Measurements from ENCODE around the gene ZC3H7B.
"Not testable (repeated sequence)": the region's sequence is repeated elsewhere in the genome, so short reads cannot be mapped to it uniquely, and the experiment has no call there.

The ZC3H7B gene, protein sequence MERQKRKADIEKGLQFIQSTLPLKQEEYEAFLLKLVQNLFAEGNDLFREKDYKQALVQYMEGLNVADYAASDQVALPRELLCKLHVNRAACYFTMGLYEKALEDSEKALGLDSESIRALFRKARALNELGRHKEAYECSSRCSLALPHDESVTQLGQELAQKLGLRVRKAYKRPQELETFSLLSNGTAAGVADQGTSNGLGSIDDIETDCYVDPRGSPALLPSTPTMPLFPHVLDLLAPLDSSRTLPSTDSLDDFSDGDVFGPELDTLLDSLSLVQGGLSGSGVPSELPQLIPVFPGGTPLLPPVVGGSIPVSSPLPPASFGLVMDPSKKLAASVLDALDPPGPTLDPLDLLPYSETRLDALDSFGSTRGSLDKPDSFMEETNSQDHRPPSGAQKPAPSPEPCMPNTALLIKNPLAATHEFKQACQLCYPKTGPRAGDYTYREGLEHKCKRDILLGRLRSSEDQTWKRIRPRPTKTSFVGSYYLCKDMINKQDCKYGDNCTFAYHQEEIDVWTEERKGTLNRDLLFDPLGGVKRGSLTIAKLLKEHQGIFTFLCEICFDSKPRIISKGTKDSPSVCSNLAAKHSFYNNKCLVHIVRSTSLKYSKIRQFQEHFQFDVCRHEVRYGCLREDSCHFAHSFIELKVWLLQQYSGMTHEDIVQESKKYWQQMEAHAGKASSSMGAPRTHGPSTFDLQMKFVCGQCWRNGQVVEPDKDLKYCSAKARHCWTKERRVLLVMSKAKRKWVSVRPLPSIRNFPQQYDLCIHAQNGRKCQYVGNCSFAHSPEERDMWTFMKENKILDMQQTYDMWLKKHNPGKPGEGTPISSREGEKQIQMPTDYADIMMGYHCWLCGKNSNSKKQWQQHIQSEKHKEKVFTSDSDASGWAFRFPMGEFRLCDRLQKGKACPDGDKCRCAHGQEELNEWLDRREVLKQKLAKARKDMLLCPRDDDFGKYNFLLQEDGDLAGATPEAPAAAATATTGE

DNA sequence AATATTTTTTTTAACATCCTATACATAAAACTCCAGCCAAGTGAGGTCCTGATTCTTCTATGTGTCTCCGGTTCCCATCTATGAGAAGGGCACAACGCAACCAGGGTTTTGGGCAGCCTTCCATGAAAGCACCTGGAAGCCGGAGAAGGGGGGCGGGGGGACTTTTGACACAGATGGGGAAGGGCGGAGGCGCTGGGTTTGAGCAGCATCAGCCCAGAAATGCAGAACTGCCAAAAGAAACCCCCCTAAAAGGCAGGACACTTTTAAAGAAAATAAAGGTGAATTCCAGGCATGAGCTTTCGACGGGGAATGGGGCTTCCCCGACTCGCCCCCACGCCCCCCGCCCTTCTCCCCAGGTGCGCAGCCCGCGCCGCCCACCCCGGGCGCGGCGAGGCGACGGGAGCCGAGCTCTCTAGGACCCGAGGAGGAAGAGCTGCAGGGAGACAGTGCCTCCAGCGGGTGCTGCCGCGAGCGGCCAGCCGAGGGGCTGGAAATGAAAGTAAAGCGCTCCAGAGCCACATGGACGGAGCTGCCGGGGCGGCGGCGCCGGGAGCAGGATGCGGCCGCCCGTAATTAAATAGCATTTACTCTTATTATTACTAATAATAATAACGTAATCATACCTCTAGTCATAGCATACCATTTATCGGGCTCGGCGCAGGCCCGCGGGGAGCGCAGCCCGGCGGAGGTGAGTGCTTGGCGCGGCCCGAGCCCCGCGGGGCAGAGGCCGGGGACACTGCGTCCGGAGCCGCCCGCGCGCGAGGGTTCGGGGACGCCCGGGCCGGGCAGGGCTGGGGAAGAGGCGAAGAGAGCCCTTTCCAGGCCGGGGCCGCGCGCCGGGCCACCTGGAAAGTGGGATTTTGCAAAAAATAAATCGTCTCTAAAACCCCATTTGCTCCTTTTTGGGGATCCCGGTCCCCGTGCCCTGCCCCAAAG, at the start of gene ZC3H7B:
ZC3H7B (plus strand) TSS at position 441 of the 936 bp plus-strand sequence. CDS start 19,136 bp downstream, outside the sequence.
- peak; percentile 70 to 71 for DNase-seq

DNA sequence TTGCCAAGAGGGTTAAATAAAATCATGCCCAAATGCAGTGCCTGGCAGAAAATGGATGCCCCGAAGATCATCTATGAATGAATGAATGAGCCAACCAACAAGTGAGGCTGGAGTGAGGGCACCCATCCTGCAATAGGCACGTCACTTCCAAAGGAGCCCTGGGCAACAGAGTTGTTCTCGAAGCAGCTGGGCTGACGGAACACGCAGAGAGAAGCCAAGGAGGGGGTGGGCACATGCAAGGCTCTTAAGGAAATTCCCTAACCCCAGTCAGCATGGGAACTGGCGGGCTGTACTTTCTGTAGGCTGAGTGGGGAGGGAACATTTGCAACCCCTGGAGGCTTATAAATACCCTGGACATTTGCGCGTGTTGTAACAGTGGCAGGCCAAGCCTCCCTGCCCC, 49.0 kb upstream of the ZC3H7B start:
- DNase-seq, result no peak

DNA sequence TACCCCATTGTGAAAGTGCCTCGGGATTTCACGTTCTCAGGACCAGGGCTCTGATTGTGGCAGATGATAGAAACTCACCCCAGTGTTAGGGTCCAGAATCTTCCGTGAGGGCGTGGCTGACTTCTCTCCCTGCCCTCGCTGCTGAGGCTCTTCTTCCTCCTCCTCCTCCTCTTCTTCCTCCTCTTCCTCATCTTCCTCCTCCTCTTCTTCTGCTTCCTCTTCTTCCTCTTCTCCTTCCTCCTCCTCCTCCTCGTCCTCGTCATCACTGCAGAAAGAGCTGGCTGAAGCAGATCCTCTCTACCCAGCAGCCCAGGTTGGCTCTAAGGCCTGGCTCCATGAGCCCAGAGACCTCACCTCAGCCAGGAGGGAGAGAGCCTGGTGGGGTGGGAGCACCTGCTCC, 47.1 kb upstream of the ZC3H7B start:
- DNase-seq, result no peak

DNA sequence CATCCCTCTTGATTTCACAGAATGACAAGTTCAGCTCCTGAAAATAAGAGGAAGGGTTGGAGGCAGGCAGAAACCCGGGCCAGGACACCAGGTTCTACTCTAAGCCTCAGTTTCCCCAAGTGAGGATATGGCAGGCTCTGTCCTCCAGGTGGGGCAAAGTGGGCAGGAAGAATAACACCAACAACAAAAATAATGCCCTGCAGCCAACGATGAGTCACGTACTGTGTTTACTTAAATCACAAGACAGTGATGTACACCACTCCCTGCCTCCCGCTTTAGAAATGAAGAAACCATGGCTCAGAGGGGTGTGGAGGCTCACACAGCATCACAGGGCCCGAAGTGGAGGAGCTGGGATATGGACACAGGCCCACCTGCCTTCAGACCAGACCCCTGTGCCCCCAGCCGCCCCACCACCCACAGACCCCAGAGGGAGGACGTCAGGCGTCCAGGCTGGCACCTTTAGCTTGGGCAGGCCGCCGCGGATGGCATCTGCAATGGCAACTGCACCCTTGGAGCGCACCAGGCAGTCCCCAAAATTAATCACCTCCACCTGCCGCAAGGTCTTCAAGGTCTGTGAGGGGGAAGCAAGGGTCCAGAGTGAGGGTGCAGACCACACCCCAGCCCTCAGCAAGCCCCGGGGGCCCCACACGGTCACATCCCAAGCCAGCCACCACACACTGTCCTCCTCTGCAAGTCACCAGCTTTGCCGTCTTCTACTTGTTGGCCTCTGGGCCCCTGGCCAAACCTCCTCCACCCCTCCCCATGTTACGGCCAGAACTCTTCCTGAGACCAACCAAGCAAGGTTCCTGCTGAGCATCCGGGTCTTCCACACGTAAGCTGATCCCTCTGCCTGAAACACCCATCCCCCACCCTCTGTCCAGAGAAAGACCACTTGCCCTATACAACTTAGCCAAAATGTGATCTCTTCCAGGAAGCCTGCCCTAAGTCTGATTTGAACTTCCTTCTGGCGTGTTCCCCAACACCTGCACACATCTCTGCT, 44.8 kb upstream of the ZC3H7B start:
- no peak for DNase-seq

DNA sequence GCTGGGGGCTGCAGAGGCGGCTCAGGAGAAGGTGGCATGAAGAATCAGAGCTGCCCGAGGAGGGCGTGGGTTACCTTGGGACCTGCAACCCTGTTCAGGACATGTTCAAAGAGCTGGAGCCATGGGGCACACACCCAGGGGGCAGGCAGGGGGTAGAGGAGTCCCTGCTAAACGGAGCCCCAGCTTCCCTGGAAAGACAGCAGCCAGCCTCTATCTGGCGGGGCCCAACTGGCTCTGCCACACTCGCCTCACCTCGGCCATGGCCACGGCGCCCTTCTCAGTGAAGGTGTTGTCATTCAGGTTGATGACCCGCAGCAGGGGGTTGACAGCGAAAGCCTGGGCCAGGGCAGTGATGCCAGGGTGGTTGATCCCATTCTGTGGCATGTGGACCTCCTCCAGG, 43.6 kb upstream of the ZC3H7B start:
- DNase-seq, result no peak

DNA sequence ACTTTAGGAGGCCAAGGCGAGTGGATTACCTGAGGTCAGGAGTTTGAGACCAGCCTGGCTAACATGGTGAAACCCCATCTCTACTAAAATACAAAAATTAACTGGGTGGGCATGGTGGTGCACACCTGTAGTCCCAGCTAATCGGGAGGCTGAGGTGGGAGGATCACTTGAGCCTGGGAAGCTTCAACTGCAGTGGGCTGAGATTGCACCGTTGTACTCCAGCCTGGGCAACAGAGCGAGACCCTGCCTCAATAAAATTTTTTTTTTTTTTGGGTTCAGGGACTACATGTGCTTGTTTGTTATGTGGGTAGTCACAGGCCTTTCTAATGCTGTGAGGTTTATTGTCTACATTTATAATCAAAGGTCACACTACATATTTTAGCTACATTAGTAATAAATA, 41.6 kb upstream of the ZC3H7B start:
- DNase-seq, result not testable (repeated sequence)

DNA sequence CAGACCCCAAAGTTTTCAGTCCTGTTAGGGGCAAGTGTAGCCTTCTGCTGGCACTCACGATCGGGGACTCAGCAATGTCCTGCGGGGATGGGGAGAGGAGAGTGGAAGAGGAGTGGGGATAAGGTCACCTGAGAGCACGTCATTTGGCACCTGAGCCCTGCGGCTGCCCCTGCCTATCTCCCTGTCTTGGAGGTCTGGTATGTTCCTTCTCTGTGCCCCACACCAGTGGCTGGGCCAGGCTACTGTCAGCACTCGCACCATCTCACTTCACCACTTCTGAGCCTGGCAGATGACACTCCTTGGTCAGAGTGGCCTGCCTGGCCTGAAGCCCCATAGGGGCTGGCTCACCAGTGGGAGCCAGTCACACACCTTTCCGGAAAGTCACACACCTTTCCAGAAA, 40.5 kb upstream of the ZC3H7B start:
- no peak for DNase-seq

DNA sequence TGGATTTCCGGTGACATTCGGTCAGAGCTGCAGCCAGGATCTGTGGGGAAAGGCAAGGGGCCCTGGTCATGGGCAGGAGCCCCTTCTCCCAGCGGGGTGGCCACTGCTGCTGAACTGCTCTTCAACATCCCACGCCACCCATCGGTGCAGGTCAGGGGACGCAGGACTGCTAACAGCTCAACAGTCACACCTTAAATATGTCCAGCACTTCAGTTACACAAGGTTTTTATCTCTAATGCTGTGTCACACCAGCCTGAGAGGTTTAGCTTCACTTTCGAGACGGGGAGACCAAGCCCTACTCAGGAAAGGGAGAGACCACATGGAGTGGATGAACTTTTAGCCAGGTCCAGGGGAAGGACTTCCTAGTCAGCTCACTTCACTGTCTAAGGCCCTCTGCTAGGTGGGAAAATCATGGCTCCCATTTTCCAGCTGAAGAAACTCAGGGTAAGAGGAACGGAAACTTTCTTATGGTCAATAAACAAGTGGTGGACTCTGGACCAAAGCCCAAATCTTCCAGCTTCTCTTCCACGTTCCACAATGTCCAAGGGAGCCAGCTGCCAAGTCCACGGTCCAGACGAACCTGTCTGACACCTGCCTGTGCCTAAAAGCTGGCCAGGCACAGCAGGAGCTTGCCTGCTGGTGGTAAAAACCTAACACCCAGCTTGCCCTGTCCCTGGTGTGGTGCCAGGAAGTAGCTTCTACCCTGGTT, 39.6 kb upstream of the ZC3H7B start:
- no peak for DNase-seq

DNA sequence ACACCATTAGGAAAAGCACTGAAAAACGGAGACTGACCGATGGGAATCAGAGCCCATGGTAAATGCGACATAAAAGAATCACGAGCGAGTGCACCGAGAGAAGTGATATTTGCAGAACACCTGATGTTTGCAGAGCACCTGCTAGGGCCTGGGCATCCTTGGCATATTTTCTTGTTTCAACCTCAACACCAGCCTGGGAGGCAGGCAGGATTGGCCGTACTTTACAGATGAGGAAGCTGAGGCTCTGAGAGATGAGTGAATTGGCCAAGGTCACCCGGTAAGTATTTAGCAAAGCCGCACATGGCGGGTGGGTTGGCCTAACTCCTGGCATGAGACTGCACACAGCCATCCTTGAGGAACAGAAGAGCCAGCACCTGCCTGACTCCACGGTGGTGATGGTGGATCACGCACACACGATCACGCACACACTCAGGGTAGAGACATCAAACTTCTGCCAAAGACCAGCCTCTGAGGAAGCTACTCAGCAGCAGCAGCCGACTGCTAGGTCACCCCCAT, 39.0 kb upstream of the ZC3H7B start:
- no peak for DNase-seq

DNA sequence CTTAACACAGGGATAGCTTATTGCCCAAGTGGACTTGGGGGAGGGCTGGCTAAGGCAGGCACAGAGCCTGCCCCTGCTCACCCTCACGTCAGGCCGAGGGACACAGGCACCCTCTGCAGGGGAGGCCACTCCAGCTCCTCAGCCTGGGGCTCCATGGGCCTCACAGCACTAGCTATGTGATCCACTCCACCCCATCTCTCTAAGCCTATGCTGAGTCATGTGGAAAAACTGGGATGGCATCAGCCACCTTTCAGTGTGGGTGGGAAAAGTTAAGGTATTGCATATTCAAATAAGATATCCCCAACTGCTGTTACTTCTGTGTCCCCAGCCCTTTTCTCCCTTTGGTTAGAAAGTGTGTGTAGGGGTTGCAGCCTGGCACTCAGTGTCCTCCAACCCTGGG, 37.6 kb upstream of the ZC3H7B start:
- no peak for DNase-seq

DNA sequence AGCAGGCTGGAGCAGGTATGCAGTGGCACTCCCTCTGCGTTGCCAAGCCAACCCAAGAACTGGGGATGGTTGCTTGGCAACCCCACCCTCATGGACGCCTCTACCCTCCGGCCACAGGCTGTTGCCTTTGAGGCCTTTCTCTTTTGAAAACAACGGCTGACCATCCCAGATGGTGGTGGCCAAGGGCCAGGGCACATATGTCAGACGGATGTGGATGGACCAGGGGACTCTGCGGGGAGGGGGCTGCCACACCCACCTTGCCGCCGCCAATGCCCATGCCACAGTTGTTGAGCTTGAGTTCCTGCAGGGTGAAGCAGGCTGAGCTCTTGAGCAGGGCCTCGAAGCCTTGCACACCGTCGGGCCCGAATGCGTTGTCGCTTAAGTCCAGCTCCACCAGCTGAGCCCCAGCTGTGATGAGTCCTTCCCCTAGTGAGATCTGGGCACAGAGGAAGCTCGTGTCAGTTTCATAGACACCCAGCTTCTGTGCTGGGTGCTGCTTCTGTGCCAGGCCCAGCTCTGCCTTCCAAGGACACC, 36.9 kb upstream of the ZC3H7B start:
- DNase-seq, result peak; percentile 83 to 89

DNA sequence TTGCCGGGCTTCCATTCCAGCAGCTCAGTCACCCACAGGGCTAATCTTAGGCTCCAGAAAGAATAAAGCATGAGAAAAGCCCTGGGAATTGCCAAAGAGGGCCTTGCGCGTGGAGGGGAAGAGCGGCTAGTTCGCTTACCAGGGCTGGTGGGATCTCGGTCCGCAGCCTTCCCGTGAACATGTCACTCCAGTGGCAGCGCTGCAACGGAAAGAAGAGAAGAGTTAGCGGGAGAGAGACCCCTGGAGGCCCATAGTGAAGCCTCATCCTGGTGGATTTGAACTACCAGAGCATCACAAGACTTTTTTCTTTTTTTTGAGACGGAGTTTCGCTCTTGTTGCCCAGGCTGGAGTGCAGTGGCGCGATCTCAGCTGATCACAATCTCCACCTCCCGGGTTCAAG, 33.4 kb upstream of the ZC3H7B start:
- DNase-seq, result no peak

DNA sequence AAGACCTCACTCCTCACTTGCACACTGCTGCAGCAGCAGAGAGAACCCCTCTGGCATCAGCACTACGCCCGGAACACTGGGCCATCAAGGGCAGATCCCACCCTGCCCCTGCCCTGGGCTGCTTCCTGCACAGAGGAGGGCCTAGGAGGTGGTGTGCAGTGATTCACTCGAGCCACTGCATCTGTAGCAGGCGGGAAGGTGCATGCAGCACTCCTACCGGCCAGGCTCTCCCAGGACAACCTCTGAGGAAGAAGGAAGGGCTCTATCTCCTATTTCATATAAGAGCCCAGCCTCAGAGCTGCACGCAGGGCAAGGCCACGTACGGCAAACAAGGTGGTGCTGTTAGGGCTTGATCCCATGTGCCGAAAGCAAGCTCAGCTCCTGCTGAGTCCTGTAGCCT, 29.5 kb upstream of the ZC3H7B start:
- no peak for DNase-seq

DNA sequence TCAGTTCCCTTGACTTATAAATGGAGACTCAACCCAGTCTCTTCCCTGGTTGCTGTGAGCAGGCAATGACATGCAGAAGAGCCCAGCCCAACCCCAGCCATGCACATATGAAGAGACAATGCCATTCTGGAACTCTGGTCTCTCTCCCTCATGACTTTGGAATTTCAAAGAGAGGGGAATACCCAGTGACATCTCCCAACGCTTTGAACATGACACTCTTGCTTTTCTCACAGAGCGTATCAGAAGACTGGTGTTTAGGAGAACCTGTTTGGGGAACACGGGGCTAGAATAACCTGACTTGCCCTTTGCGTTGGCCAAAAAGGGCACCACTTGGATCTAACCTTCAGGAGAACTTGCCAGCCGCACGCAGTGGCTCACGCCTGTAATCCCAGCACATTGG, 28.2 kb upstream of the ZC3H7B start:
- DNase-seq, result no peak

DNA sequence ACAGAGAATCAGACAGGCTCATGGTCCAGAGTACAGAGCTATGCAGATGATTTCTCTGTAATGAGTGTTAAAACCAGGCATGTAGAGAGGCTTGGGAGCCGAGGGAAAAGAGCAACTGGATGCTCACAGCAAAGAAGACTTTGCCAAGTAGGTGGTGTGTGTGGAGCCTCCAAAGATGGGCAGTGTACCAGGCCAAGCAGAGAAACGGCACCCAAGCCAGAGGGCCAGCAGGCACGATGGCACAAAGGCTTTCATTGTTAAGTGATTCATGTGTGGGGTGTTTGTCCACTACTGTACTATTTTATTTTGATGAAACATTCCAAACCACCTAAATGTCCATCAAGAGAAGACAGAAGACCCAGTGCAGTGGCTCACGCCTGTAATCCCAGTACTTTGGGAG, 26.5 kb upstream of the ZC3H7B start:
- DNase-seq, result peak; percentile 45 to 69

DNA sequence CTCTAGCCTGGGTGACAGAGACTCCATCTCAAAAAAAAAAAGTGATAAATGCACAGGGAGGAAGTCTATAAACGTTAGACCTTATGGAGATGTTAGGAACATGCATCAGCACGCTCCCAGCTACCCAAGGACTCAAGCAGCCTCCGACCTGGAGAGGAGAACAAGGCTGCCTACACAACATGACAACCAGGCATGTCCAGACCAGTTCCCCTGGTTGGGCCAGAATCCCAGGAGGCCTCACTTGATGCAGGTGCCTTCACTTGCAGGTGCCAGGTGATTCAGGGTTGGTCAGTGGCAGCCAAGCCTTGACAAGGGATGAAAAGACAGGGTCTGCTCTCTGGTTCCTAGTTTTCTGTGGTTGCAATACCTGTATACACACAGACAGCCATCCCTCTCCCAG, 21.3 kb upstream of the ZC3H7B start:
- no peak for DNase-seq

DNA sequence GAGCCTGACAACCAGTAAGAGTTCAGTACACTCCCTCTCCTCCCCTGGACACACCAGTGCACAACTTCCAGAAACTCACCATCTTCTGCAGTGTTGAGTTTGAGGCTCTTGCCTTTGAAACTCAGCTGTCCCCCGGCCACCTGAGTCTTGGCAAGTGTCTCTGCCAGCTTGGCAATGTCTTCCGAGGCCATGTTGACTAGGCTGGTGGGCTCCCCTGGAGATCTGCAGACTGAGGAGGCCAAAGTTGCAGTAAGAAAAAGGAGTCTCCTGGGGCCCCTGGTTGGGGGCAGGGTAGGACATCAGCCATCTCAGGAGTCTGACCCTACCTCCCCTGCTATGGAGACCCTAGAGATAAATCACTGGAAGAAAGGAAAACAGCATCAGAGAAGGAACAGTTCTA, 20.5 kb upstream of the ZC3H7B start:
- DNase-seq, result no peak

DNA sequence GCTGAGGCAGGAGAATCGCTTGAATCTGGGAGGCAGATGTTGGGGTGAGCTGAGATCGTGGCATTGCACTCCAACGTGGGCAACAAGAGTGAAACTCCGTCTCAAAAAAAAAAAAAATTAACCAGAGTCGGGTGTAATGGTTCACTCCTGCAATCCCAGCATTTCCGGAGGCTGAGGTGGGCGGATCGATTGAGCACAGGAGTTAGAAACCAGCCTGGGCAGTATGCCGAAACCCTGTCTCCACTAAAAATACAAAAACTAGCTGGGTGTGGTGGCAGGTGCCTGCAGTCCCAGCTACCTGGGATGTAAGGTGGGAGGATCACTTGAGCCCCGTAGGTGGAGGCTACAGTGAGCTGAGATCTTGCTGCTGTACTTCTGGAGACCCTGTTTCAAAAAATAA, 16.9 kb upstream of the ZC3H7B start:
- no peak for DNase-seq

DNA sequence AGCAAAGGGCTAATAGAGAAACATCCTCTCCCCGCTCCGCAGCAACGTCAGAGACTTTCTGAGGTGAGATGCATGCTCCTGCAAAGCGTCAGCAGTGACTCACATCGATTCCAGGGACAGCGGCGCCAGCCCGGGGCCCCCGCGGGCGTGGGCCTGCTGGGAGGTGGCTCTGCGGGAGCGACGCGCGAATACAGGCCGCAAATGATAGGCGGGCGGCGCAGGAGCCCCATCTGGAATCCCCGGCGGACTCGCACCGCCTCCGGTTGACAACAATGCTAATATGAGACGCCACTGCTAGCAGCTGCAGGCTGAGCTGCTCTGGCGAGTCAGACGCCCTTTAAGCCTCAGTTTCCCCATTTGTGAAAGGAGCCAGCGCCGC, 15.9 kb upstream of the ZC3H7B start:
- no peak for DNase-seq

Measured in hippocampal formation (tissue), 2 donors.